HG03460 (cell line): ENCODE data around the gene PRSS27.
"Not testable (repeated sequence)": the region's sequence is repeated elsewhere in the genome, so short reads cannot be mapped to it uniquely, and the experiment has no call there.

Experiments used
- ATAC-seq: cut with Tn5 transposase; IDR thresholded peaks from one replicate; pipeline ENCODE4 v1.9.1; 2021; ENCODE audit not compliant: unreplicated experiment

Gene PRSS27

DNA sequence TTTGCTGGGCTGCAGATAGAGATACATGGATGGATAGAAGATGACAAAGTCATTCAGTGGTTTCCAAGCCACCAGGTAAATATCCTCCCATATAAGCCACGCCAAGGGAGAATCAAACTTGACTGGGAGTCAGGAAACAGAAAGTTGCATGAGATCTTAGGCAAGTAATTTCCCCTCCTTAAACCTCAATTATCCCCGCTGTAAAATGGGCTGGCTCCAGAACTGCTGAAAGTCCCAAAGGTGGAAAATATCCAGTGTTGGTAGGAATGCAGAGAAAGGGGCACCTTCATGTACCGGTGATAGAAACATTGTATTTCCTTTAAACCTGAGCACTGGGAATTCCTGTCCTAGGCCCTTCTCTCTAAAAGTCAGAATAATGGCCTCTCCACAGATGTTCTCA lies 43.1 kb downstream of the PRSS27 start:
- not testable (repeated sequence) for ATAC-seq

DNA sequence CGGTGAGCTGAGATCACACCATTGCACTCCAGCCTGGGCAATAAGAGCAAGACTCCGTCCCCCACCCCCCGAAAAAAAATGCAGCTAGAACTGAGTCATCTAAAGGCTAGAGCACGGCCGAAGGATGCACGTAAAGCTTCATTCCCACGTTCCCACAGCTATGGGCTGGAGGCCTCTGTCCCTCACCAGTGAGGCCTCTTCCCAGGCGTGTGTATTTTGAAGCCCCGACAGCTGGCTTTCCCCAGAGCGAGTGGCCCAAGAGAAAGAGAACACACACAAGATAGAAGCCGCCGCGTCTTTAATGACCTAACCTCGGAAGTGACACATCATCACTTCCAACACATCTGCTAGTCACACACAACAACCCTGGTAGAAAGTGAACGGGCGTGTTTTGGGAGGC lies 44.3 kb downstream of the PRSS27 start:
- ATAC-seq, result no peak

DNA sequence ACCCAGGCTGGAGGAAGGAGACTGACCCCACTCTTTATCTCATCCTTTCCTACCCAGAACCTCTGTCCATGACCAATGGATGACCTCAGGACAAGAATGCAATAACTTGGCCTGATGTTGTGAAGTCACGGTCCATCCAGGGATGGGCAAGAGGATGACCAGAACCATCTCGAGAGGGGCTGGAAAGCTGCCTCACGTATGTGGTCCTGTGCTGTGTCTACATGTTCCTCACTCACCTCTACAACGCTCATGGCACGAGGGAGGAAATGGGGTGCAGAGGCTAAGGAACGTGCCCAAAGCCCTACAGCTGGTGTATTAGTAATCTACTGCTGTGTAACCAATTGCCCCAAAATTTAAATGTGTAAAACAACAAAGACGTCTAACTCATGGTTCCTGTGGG lies 45.0 kb downstream of the PRSS27 start:
- no peak for ATAC-seq

DNA sequence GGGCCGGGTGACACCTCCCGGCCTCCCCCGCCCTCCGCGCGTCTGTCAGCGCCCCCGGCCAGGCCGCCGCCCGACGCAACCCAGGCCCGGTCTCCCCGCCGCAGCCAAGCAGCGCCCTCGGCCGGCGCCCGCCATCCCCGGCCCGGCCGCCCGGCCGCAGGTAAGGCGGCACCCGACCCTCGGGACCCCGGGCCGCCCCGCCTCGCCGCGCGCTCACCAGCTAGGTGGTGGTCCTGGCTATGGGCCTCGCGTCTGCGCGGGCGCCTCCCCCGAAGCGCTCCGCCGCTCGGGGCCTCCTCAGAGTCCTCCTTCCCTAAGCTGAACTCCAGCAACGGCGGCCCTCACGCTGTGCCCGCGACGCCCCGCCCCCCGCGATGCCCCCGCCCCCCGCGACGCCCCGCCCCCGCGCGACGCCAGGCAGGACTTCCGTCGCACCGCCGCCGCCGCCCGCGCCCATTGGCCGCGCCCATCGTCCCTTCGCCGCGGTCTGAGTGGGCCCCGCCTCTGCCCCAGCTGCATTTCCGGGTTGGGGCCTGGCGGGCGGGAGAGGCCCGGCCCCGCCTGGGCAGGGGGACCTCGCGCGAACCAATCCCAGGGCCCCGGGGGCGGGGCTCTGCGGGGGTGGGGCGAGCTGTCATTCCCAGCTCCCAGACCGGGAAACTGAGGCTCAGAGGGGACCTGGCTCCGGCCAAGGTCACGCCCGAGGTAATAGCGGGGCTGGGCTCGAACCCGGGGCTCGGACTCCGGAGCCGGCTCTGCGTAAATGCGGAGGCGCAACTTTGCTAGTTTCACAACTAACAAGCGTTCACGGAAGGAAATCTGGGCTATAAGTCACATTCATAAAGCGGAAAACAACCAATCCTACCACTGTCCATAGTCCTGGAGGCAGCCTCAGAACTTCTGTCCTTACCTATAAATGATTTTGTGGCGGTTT lies 46.7 kb downstream of the PRSS27 start:
- ATAC-seq, result peak; percentile 86

DNA sequence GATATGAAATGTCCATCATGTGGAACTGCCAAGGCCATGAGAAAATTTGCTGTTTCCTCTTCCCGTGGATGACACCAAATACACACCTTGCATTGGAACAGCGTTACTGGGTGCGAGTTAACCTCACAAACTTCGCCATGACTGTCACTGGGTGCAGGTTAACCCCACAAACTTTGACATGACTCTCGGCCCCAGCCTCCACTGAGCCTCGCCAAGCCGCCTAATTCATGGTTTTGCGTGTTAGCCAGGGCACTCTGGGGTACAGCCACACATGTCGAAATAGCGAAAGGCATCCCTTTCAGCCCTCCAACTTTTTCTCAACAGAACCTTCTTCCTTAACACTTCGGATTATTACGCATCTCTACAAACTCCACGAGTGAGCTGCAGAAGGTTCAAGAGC lies 48.3 kb downstream of the PRSS27 start:
- ATAC-seq, result no peak

DNA sequence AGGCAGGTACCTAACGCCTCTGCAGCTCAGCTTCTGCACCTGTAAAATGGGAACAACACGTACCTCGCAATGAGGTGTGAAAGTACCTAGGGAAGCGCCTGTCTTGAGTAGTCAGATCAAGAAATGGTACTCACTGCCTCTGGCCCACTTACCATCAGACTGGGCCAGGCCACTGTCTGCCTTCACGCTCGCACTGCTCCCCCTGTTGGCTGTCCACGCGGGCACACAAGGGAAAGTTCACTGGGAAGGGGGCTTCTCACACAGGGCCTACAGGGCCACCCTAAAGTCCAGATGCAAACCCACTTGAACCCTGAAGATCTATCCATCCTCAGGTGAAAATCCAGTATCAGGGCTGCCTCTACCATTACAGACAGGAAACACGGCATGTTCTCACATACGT lies 48.8 kb downstream of the PRSS27 start:
- not testable (repeated sequence) for ATAC-seq

DNA sequence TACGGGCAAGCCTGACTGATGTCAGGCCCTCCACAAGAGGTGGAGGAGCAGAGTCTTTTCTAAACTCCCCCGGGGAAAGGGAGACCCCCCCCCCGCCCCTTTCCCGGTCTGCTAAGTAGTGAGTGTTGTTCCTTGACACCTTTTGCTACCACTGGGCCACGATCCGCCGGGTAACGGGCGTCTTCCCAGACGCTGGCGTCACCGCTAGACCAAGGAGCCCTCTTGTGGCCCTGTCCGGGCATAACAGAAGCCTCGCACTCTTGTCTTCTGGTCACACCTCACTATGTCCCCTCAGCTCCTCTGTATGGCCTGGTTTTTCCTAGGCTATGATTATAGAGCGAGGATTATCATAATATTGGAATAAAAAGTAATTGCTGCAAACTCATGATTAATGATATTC lies 50.0 kb downstream of the PRSS27 start:
- ATAC-seq, result not testable (repeated sequence)

DNA sequence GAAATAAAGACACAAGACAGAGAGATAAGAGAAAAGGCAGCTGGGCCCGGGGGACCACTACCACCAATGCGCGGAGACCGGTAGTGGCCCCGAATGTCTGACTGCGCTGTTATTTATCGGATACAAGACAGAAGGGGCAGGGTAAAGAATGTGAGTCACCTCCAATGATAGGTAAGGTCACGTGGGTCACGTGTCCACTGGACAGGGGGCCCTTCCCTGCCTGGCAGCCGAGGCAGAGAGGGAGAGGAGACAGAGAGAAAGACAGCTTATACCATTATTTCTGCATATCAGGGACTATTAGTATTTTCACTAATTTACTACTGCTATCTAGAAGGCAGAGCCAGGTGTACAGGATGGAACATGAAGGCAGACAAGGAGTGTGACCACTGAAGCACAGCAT lies 50.4 kb downstream of the PRSS27 start:
- ATAC-seq, result not testable (repeated sequence)

DNA sequence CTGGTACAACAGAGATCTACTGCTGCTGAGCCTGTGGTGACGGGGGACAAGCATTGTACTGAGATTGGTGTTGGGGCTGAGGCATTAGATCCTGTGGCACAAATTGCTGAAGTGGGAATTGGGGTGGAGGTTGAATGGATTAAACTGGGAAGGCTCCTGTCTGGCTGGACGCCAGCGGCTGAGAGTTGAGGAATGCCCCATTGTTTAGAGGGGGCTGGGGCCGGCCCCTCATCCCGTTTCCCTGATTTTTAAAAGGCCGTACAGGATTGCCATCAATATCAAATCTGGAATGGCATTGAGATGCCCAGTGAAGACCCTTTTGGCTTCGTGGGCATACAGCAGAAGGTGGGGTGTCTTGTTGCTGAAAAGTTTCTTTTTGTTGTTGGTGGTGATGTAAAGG lies 53.4 kb downstream of the PRSS27 start:
- not testable (repeated sequence) for ATAC-seq

DNA sequence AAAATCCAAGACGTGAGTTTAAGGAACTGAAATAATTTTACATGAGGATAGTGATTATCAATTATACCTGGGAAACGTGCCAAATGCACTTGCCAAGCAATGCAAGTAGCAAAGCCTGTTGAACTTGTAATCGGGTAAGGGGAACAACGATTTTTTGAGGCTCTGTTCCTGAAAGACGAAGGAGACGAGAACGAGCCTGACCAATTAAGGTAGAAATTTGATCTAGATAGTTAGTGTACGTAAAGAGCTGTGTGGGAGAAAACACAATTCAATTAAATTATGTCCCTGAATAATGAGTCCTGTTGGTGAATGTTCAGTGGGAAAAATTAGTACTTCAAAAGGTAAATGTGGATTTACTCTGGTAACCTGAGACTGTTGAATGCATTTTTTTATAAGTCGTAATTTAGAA lies 55.4 kb downstream of the PRSS27 start:
- no peak for ATAC-seq

DNA sequence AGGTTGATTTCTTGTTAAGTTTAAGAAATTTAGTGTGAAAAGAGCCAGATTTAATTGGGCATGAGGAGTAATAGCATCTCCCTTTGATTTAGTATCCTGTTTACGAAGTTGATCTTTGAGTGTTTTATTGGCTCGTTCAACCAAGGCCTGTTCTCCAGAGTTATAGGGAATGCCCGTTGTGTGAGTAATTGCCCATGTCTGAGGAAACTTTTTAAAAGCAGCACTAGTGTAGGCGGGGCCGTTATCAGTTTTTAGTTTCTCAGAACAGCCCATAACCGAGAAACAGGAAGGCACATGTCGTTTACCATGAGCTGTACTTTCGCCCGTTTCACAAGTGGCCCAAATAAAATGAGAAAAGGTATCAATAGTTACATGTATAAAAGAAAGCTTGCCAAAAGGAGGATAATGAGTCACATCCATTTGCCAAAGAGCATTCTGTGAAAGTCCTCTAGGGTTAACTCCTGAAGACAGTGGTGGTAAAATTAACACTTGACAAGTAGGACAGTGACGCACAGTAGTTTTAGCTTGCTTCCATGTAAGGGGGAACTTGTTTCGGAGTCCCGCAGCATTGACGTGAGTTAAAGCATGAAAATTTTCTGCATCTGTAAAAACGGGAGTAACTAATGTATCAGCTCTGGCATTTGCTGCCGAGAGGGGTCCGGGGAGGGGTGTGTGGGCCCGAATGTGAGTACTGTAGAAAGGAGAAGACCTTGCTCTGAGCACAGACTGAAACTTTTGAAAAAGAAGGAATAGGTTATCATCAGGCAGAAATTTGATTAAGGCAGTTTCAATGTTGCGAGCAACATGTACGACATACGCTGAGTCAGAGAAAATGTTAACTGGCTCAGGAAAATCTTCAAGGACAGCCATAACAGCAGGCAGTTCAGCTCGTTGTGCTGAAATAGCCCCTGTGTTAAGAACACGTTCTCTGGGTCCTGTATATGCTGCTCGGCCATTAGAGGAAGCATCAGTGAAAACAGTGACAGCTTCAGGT lies 56.2 kb downstream of the PRSS27 start:
- no peak for ATAC-seq
